Hepatic stellate cell (primary cell): ENCODE data around the gene OR52E8.

Source experiments
- DNase-seq: peaks from one replicate; pipeline ENCODE4 v3.0.0; 2011; ENCODE audit warnings: low spot score

The OR52E8 gene

GRCh38 chr11:5807580-5807979, 49.9 kb downstream of the OR52E8 start:
- DNase-seq = no peak
